Prostate gland (tissue), 2 donors: Measurements from ENCODE around the gene MYOZ2. TPM values are rescaled to one million over a fixed set of nuclear protein-coding genes. Genes with fewer than 3 reads are reported as not detected.

ENCODE experiments used
- DNase-seq: peaks from one replicate; pipeline ENCODE4 v3.0.0-alpha.2; 2019; ENCODE audit warnings: low spot score
- H3K27ac ChIP-seq, 2 donors: fragments of 200-600 bp; sonication (generic); 2 replicates each; pipeline ENCODE4 v1.5.1; 2017 to 2019
- H3K27me3 ChIP-seq: fragments of 200-600 bp; sonication (generic); replicated peaks from 2 replicates; pipeline ENCODE4 v1.5.1; 2019; ENCODE audit not compliant: insufficient read depth
- H3K36me3 ChIP-seq, 2 donors: fragments of 200-600 bp; sonication (generic); 1 replicate in 1 of 2; 2 replicates in 1 of 2; pipeline versions ENCODE4 v1.5.1 to v1.8.1; 2017 to 2019
- H3K4me1 ChIP-seq: fragments of 200-600 bp; sonication (generic); replicated peaks from 2 replicates; pipeline ENCODE4 v1.5.1; 2019
- H3K4me3 ChIP-seq, 2 donors: fragments of 200-600 bp; sonication (generic); 2 replicates each; pipeline ENCODE4 v1.5.1; 2017 to 2019
- H3K9me3 ChIP-seq: fragments of 200-600 bp; sonication (generic); 2 replicates; pipeline ENCODE4 v1.5.1; 2017
- CTCF ChIP-seq, 4 experiments: fragments of 200-600 bp in 2 of 4; fragments of 450-650 bp in 2 of 4; sonication (generic) in 2 of 4; IDR thresholded peaks; 1 replicate in 3 of 4; 2 replicates in 1 of 4; pipeline ENCODE4 v1.5.1; 2016 to 2019; ENCODE audit warnings: antibody characterized with exemption in 4 of 4, mild to moderate bottlenecking in 2 of 4, moderate library complexity in 2 of 4
- POLR2A ChIP-seq: fragments of 450-650 bp; IDR thresholded peaks from one replicate; pipeline ENCODE4 v1.6.1; 2016; ENCODE audit warnings: antibody characterized with exemption, mild to moderate bottlenecking
- POLR2AphosphoS5 ChIP-seq: sonication (generic); formaldehyde crosslinking; IDR thresholded peaks from one replicate; pipeline ENCODE4 v1.6.1; 2017; ENCODE audit warnings: antibody characterized with exemption
- WGBS: methylation state at CpG from one replicate; pipeline ENCODE4 v1.1.5; 2018; 5-methylcytosine and 5-hydroxymethylcytosine counted together
- intact Hi-C: fragments of 100-400 bp; cut with DNase I; formaldehyde crosslinking; loops from one replicate; pipeline ENCODE4 v1.14.2; 2022
- total RNA-seq, 2 donors: library from RNA; depleted of rRNA; stranded (reverse); fragments of >200 nt; gene quantifications; one replicate each; pipeline ENCODE4 v1.1.0, GENCODE V29; 2016

Gene MYOZ2
- total RNA-seq, 2 donors from 2014 or later = 2.1 to 5.5 TPM

- TF ChIP-seq POLR2AphosphoS5 (no peak), POLR2A (no peak), CTCF (IDR thresholded peaks at IDR 0.05) (no peak)
- no peak for DNase-seq
- 77% methylated on average over 7 of the region's 7 CpGs for WGBS
- Histone ChIP-seq H3K9me3 (no peaks in the 10 kb centered on the region), H3K4me3 (no peak overlapping the region), H3K27me3 (no peaks in the 10 kb centered on the region), H3K36me3 (no peaks in the 10 kb centered on the region), H3K4me1 (no peaks in the 10 kb centered on the region), H3K27ac (no peak overlapping the region)
- intact Hi-C loops = no loop called here
These were observed 13.5 kb downstream of the MYOZ2 start for GRCh38 chr4:119149110-119149509.

- 75% methylated on average over 2 of the region's 2 CpGs for WGBS
- Histone ChIP-seq H3K4me3 (no peak overlapping the region), H3K27ac (no peak overlapping the region), H3K27me3 (no peaks in the 10 kb centered on the region), H3K9me3 (no peaks in the 10 kb centered on the region), H3K36me3 (no peaks in the 10 kb centered on the region), H3K4me1 (no peaks in the 10 kb centered on the region)
- DNase-seq = no peak
- no peak for TF ChIP-seq CTCF (IDR thresholded peaks at IDR 0.05)
- TF ChIP-seq POLR2AphosphoS5 = no peak
- TF ChIP-seq POLR2A = no peak
- intact Hi-C loops = no loop called here
These were observed 15.5 kb downstream of the MYOZ2 start for GRCh38 chr4:119151161-119151560.

GRCh38 chr4:119152741-119153140 lies 17.1 kb downstream of the MYOZ2 start:
- Histone ChIP-seq H3K9me3 (no peaks in the 10 kb centered on the region), H3K27me3 (no peaks in the 10 kb centered on the region), H3K4me1 (no peaks in the 10 kb centered on the region), H3K4me3 (no peak overlapping the region), H3K27ac (no peak overlapping the region), H3K36me3 (no peaks in the 10 kb centered on the region)
- 95% methylated on average over 2 of the region's 2 CpGs for WGBS
- no peak for DNase-seq
- TF ChIP-seq POLR2AphosphoS5 (no peak), POLR2A (no peak), CTCF (IDR thresholded peaks at IDR 0.05) (no peak)
- intact Hi-C loops = no loop called here

- no peak for DNase-seq
These were observed 26.5 kb downstream of the MYOZ2 start for GRCh38 chr4:119162174-119162573.

More at GRCh38 chr4:119162174-119162573, 26.5 kb downstream of the MYOZ2 start:
- intact Hi-C loops = no loop called here
- no peaks in the 10 kb centered on the region for H3K27me3 ChIP-seq
- 84% methylated on average over 5 of the region's 5 CpGs for WGBS
- no peaks in the 10 kb centered on the region for H3K4me1 ChIP-seq
- H3K9me3 ChIP-seq = no peaks in the 10 kb centered on the region
- H3K36me3 ChIP-seq = no peaks in the 10 kb centered on the region
- no peak overlapping the region for H3K4me3 ChIP-seq
- H3K27ac ChIP-seq = no peak overlapping the region
- TF ChIP-seq CTCF (IDR thresholded peaks at IDR 0.05) (no peak), POLR2AphosphoS5 (no peak), POLR2A (no peak)
